Endodermal cell (in vitro differentiated cells): ENCODE data around the gene DNAH2. TPM values are rescaled to one million over a fixed set of nuclear protein-coding genes. Genes with fewer than 3 reads are reported as not detected.

Experiments
- DNase-seq: peaks from one replicate; pipeline ENCODE4 v3.0.0-alpha.2; 2017
- H3K27ac ChIP-seq: 2 replicates; pipeline ENCODE4 v1.5.1; 2013; ENCODE audit warnings: mild to moderate bottlenecking, low read depth, low read length, moderate library complexity
- H3K27me3 ChIP-seq: 2 replicates; pipeline ENCODE4 v1.6.1; 2013; ENCODE audit warnings: mild to moderate bottlenecking, low read length, moderate library complexity; ENCODE audit not compliant: insufficient read depth, control insufficient read depth, poor library complexity, severe bottlenecking
- H3K36me3 ChIP-seq: 2 replicates; pipeline ENCODE4 v1.7.0; 2013; ENCODE audit warnings: mild to moderate bottlenecking, low read length, moderate library complexity; ENCODE audit not compliant: control insufficient read depth, insufficient read depth
- H3K4me1 ChIP-seq: one replicate; pipeline ENCODE4 v1.7.0; 2013; ENCODE audit warnings: low read length; ENCODE audit not compliant: control insufficient read depth, insufficient read depth
- H3K4me3 ChIP-seq: 2 replicates; pipeline ENCODE4 v1.5.1; 2013; ENCODE audit warnings: mild to moderate bottlenecking, low read length, moderate library complexity
- H3K9ac ChIP-seq: 2 replicates; pipeline ENCODE4 v1.6.1; 2013; ENCODE audit warnings: mild to moderate bottlenecking, low read length, moderate library complexity; ENCODE audit not compliant: poor library complexity, severe bottlenecking; ENCODE audit errors: extremely low read depth
- H3K9me3 ChIP-seq: 2 replicates; pipeline ENCODE4 v1.6.1; 2013; ENCODE audit warnings: mild to moderate bottlenecking, low read length, moderate library complexity; ENCODE audit not compliant: control insufficient read depth
- H3K27ac Mint-ChIP-seq: 2 replicates; pipeline ENCODE4 v1.8.0; 2020; ENCODE audit warnings: mixed read lengths
- H3K27me3 Mint-ChIP-seq: 2 replicates; pipeline ENCODE4 v1.8.0; 2021; ENCODE audit warnings: mild to moderate bottlenecking, mixed read lengths; ENCODE audit not compliant: insufficient read depth
- H3K36me3 Mint-ChIP-seq: 2 replicates; pipeline ENCODE4 v1.8.0; 2020; ENCODE audit warnings: low read depth, mixed read lengths
- H3K4me1 Mint-ChIP-seq: 2 replicates; pipeline ENCODE4 v1.8.0; 2020; ENCODE audit warnings: mixed read lengths
- H3K4me3 Mint-ChIP-seq: 2 replicates; pipeline ENCODE4 v1.8.0; 2020; ENCODE audit warnings: mild to moderate bottlenecking, moderate library complexity, mixed read lengths
- H3K9me3 Mint-ChIP-seq: 2 replicates; pipeline ENCODE4 v1.8.0; 2020; ENCODE audit warnings: mild to moderate bottlenecking, mixed read lengths
- CTCF ChIP-seq: fragments of 200-600 bp; sonication (generic); conservative IDR thresholded peaks from 2 replicates; pipeline ENCODE4 v1.5.0; 2021; ENCODE audit warnings: antibody characterized with exemption, mild to moderate bottlenecking
- WGBS, 2 experiments: methylation state at CpG; one replicate each; pipeline versions ENCODE4 v1.1.5 to v1.1.7; 2013; ENCODE audit warnings: missing lambda C conversion rate in 2 of 2, mixed read lengths in 1 of 2; ENCODE audit not compliant: insufficient coverage in 1 of 2, insufficient read length in 1 of 2; 5-methylcytosine and 5-hydroxymethylcytosine counted together
- total RNA-seq, 2 donors: library from RNA; stranded (reverse); fragmentation: NEBNext Ultra II Directional in 1 of 2; extraction: Animal tissue kit (Norgen Biotek cat#: 25700) in 1 of 2; gene quantifications; 2 replicates in 1 of 2; 3 replicates in 1 of 2; pipeline ENCODE4 v1.2.1, GENCODE V29; 2021

Gene DNAH2
- total RNA-seq, 2 donors from 2014 or later, result 0.42 to 0.69 TPM

- Mint-ChIP-seq H3K4me3 (peak overlapping the region; percentile 93), H3K36me3 (peaks cover 13% of the 10 kb centered on the region), H3K9me3 (no peaks in the 10 kb centered on the region), H3K4me1 (peaks cover 44% of the 10 kb centered on the region), H3K27ac (peak overlapping the region; percentile 98), H3K27me3 (peaks cover 6% of the 10 kb centered on the region)
- peak overlapping the region; percentile 82 for H3K27ac ChIP-seq
- 27 to 40% methylated on average over 4 to 8 of the region's 12 CpGs for WGBS, 2 experiments
- H3K4me1 ChIP-seq, result peaks cover 11% of the 10 kb centered on the region
- TF ChIP-seq CTCF, result no peak
- no peaks in the 10 kb centered on the region for H3K27me3 ChIP-seq
- peak overlapping the region; percentile 92 for H3K4me3 ChIP-seq
- no peaks in the 10 kb centered on the region for H3K9me3 ChIP-seq
- DNase-seq, result peak; percentile 79
- peaks cover 6% of the 10 kb centered on the region for H3K36me3 ChIP-seq
- peak overlapping the region; percentile 46 for H3K9ac ChIP-seq
These were observed 120.8 kb downstream of the DNAH2 start for GRCh38 chr17:7838090-7839075.

GRCh38 chr17:7839190-7839875 is 121.8 kb downstream of the DNAH2 start:
- Histone ChIP-seq H3K27me3 (no peaks in the 10 kb centered on the region), H3K36me3 (peaks cover 6% of the 10 kb centered on the region), H3K9ac (peak overlapping the region; percentile 5), H3K27ac (peak overlapping the region; percentile 82), H3K4me1 (peaks cover 11% of the 10 kb centered on the region), H3K9me3 (no peaks in the 10 kb centered on the region), H3K4me3 (peak overlapping the region; percentile 76)
- H3K4me3 Mint-ChIP-seq, result peak overlapping the region; percentile 93
- 84 to 92% methylated on average over 2 to 6 of the region's 6 CpGs for WGBS, 2 experiments
- peak overlapping the region; percentile 81 for H3K27ac Mint-ChIP-seq
- no peaks in the 10 kb centered on the region for H3K9me3 Mint-ChIP-seq
- no peak for TF ChIP-seq CTCF
- DNase-seq, result peak; percentile 59
- peaks cover 13% of the 10 kb centered on the region for H3K36me3 Mint-ChIP-seq
- H3K27me3 Mint-ChIP-seq, result peaks cover 2% of the 10 kb centered on the region
- peaks cover 41% of the 10 kb centered on the region for H3K4me1 Mint-ChIP-seq

GRCh38 chr17:7839876-7840261 is 122.3 kb downstream of the DNAH2 start:
- H3K36me3 ChIP-seq, result peaks cover 6% of the 10 kb centered on the region
- H3K27ac ChIP-seq, result no peak overlapping the region
- WGBS, 2 experiments, result 86 to 93% methylated on average over 1 to 2 of the region's 2 CpGs
- peak; percentile 41 for DNase-seq
- no peak for TF ChIP-seq CTCF
- peaks cover 11% of the 10 kb centered on the region for H3K4me1 ChIP-seq
- no peak overlapping the region for H3K4me3 ChIP-seq
- no peak overlapping the region for H3K27ac Mint-ChIP-seq
- H3K4me1 Mint-ChIP-seq, result peaks cover 41% of the 10 kb centered on the region
- H3K9ac ChIP-seq, result no peak overlapping the region
- peaks cover 13% of the 10 kb centered on the region for H3K36me3 Mint-ChIP-seq
- no peaks in the 10 kb centered on the region for H3K9me3 Mint-ChIP-seq
- H3K4me3 Mint-ChIP-seq, result no peak overlapping the region
- no peaks in the 10 kb centered on the region for H3K27me3 ChIP-seq
- H3K9me3 ChIP-seq, result no peaks in the 10 kb centered on the region
- peaks cover 2% of the 10 kb centered on the region for H3K27me3 Mint-ChIP-seq
